HG03095 (cell line): ENCODE measurements around the gene LRRC28.

Experiments used
- ATAC-seq: cut with Tn5 transposase; IDR thresholded peaks from one replicate; pipeline ENCODE4 v1.9.1; 2021; ENCODE audit warnings: moderate library complexity; ENCODE audit not compliant: unreplicated experiment

The LRRC28 gene

GRCh38 chr15:99433026-99433756, 181.9 kb downstream of the LRRC28 start:
- no peak for ATAC-seq

DNA sequence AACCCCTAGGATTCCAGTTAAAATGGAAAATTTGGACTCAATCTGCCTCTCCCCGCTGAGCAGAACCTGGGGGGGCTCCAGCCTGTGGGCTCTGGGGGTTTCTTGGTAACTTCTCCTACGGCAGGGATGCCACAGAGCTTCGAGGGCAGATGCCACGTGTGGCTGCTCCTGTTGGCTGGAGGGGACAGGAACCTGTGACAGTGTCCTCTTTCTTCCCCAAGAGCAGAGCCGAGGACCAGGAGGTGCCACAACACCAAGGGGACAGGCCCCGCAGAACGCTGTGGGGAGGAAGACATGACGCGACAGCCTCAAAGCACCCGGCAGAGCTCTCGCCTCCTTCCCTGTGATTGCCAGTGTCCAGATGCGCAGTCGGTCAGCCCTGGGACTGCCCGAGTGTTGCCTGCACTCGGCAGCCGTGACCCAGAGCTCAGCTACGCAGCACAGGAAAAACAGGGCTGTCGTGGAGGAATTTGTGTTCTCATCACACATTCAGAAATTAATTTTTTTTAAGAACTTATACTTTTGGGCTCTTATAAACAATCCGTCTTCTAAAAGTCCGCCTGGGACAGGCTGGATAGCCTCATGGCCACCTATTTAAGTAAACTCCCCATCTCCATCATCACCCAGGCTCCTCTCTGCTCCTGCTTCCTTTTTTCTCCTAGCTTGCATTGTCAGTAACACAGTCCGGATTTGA, 182.6 kb downstream of the LRRC28 start:
- ATAC-seq, result no peak

DNA sequence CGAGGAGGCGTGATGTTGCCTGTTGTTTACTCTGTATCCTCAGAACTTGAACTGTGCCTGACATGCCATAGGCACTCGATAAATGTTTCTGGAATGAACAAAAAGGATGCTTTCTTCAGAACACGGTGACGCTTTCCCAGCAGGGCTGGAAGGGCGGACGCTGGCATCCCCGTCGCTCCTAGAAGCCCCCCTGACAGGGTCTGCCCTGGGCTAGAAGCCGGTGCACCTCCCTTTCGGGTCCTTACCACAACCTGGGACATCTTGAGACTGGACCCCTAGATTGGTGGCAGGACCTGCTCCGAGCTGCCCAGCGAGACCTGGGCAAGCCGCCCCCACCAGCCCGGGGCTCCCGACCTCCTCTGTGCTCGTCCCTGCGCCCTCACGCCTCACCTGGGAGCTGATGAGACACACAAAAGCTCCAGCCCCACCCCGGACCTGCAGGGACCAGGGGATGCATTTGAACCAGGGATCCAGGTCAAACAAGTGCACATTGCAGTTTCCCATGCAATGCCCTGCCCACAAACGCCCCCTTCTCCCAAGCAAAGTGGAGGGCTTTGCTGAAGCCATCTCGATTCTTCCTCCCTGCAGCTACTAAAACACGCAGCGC, 183.3 kb downstream of the LRRC28 start:
- ATAC-seq, result no peak

- ATAC-seq, result no peak
These were observed 183.9 kb downstream of the LRRC28 start for GRCh38 chr15:99435113-99435695.

DNA sequence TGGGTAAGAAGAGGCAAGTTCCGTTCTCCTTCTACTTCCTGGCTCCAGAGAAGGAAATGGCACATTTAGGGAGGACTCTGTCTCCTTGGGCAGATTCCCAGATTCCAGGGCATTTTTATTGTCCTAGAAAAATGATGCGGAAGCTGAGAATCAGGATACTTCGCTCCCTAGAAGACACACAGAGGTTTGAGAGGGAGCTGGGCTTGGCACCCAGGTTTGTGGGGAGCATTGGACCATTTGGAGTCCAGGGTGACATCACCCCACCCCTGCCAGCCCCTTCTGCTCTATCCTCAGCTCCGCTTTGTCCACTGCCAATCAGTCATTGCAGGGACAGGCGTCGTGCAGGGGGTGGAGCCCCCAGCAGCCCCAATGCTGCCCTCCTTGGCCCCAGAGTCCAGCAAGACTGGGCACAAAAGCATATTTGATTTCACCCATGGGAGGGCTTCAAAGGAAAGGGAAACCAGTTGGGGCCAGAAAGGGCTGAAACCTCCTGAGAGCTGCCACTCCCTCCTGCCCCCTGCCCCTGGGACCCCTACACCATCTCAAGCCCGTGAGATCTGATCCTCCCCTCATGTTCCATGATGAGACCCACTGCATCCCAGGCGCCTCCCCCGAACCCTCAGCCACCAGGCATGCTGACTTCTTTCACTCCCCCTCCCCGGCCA, 184.7 kb downstream of the LRRC28 start:
- no peak for ATAC-seq

DNA sequence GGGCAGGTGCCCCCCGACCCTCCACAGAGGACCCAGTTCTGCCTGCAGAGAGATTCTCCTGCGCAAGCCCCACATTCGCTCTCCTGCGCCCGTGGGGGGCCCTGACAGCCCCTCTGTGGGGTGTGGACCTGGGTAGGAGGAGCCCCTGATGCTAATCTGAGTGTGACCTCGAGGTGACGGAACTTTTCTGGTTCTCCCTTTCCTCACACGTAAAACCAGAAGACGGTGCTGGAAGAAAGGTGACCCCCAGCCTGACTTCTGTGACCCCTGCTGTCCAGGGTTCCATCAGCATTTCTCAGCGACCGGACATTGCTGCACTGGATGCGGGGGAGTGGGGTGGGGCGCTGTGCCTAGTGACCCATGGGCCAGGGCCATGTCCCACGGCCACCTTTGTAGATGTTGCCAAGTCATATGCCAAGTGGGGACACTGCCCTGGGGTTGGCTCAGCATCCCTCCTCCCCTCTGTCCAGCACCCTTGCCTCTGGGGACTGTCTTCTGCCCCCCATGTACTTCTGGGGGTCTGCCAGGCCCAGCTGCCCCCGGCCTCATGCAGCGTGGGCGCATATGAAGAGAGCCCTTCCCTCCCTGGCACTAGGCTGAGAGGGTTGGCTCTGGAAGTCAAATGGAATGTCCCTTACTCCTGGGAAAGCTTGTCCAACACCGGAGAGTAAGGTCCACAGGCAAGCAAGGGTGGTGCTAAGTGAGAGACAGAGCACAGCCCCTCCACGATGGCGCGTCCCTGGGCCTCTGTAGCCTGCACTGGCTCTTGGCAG, 185.4 kb downstream of the LRRC28 start:
- no peak for ATAC-seq

DNA sequence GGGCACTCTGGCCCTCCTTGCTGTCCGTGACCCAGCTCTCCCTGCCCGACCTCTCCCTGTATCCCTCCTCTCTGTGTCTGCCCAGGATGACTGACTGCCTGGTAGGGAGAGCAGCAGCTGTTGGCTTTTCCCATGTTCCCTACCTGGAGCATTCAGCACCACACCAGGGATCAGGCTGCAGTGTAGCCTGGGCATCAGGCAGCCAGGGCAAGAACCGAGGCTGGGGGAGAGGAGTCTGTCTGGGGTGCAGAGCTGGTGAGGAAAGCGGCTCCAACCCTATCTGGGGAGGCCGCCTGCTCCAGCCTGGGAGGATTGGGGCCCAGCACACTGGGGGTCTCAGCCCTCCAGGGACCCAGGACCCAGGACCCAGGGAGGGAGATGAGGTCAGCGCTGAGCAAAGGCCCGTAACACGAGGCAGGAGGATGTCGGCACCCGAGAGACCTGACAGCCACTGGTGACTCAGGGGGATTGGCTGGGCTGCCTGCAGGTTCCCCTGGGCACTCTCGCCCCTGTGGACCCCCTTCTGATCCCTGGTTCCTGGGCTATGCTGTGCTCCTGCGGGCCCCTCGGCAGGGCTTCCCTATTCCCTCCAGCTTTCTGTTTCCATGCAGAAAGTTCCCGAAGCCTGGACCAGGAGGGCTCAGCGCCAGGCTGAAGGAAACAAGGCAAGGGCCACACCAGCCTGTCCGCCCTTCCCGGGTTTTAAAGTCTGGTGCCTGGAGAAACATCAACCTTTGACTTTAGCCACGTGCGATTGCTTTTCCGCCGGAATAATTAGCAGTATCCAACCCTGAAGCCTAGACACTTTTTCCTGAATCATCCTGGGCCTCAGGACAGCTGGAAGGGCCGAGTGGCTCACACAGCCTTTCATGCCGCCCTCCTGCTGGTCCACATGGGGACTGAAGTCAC, 186.3 kb downstream of the LRRC28 start:
- ATAC-seq, result no peak

DNA sequence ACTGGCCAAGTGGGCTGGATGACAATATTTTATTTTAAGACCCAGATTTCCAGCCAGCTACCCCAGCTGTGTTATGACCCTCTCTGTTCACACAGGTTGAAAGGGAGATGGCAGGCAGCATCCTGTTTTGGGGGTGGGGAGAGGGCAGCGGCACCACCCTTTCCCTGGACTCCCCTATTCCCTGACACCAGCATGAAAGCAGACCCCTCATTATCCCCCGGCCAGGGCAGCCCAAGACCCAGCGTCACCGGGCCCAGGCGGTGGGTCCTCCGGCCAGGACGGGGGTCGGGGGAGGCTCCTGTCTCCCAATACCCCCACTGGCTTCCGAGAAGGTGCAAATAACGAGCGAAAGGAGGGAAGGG, 186.9 kb downstream of the LRRC28 start:
- ATAC-seq, result no peak

GRCh38 chr15:99438691-99439523, 187.6 kb downstream of the LRRC28 start:
- ATAC-seq, result no peak

DNA sequence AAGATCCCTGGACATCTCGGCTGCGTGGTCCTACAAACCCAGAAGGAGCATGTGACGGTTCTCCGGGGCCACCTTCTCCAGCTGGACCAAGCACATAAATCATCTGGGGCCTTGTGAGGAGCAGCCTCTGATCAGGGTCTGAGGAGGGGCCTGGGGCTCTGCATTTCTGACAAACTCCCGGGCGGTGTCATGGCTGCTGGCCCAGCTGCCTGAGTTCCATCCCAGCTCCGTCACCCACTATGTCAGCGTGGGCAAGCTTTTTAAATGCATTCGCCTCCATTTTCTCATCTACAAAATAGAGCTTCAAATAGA, 188.2 kb downstream of the LRRC28 start:
- no peak for ATAC-seq

DNA sequence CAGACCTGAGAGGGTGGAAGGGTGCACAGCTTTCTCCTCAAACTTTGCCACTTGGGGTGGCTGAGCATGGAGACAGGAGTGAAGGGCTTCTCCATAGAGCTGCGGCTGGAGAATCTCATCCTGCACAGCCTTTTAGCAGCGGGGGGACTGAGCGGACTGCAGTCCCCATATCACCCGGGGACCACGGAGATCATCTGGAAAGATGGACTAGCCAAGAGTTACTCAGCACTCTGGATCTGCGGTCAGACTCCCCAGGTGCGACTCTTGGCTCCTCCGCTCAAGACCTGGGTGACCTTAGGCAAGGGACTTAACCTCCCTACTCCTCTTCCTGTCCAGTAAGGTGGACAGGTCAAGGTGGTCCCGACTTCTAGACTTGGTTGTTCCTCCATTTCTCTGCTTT, 188.7 kb downstream of the LRRC28 start:
- ATAC-seq, result no peak
